Activated T-helper 1 cell treated with anti-CD3 and anti-CD28 coated beads, Interleukin-2, amount 50 U/mL, for 16 hours (primary cell): ENCODE data around the gene GPSM3.
"Not testable (repeated sequence)": the region's sequence is repeated elsewhere in the genome, so short reads cannot be mapped to it uniquely, and the experiment has no call there.

ENCODE experiments used
- DNase-seq, 2 donors: peaks; one replicate each; pipeline ENCODE4 v3.0.0-alpha.2; 2020; ENCODE audit warnings: low read depth in 1 of 2, low spot score in 1 of 2

The GPSM3 gene

GRCh38 chr6:32203426-32204267, 11.2 kb upstream of the GPSM3 start:
- DNase-seq = no peak

- DNase-seq = no peak
These were observed 9.7 kb upstream of the GPSM3 start for GRCh38 chr6:32202186-32202585.

GRCh38 chr6:32200711-32201475, 8.4 kb upstream of the GPSM3 start:
- DNase-seq = no peak

GRCh38 chr6:32198866-32199265, 6.4 kb upstream of the GPSM3 start:
- no peak for DNase-seq

- DNase-seq = no peak
These were observed 5.9 kb upstream of the GPSM3 start for GRCh38 chr6:32198345-32198696.

GRCh38 chr6:32196682-32197616, 4.5 kb upstream of the GPSM3 start:
- DNase-seq = no peak

- DNase-seq = peak; percentile 18 to 40
These were observed 3.6 kb upstream of the GPSM3 start for GRCh38 chr6:32195902-32196681.

GRCh38 chr6:32195652-32195901, 3.1 kb upstream of the GPSM3 start:
- peak; percentile 100 for DNase-seq

- DNase-seq = no peak
These were observed 2.6 kb upstream of the GPSM3 start for GRCh38 chr6:32194825-32195651.

- no peak for DNase-seq
These were observed 1.9 kb upstream of the GPSM3 start for GRCh38 chr6:32194388-32194787.

- DNase-seq = not testable (repeated sequence)
These were observed 653 bp upstream of the GPSM3 start for GRCh38 chr6:32193096-32193495.

GRCh38 chr6:32191696-32192607, 491 bp downstream of the GPSM3 start:
- DNase-seq = no peak

- no peak for DNase-seq
These were observed 1.3 kb downstream of the GPSM3 start for GRCh38 chr6:32190911-32191677.

GRCh38 chr6:32190054-32190851, 2.2 kb downstream of the GPSM3 start, which contains the start of gene PBX2:
Gene PBX2 (minus strand): TSS chr6:32190202. CDS start chr6:32189915, 287 bp downstream.
- peak; percentile 64 to 73 for DNase-seq

GRCh38 chr6:32189742-32190053, 2.7 kb downstream of the GPSM3 start:
- DNase-seq = no peak

- DNase-seq = no peak
These were observed 3.2 kb downstream of the GPSM3 start for GRCh38 chr6:32189069-32189741.
